Glomerular visceral epithelial cell (primary cell): ENCODE data around the gene SLC7A8.
"Not testable (repeated sequence)": the region's sequence is repeated elsewhere in the genome, so short reads cannot be mapped to it uniquely, and the experiment has no call there.

Source experiments
- DNase-seq: peaks from one replicate; pipeline ENCODE4 v3.0.0-alpha.2; 2016; ENCODE audit errors: extremely low spot score

Gene SLC7A8

GRCh38 chr14:23183479-23183878, at the start of gene SLC7A8:
SLC7A8 (minus strand) TSS chr14:23183660; CDS start chr14:23182914, 746 bp downstream.
- DNase-seq = no peak

- not testable (repeated sequence) for DNase-seq
Measured at GRCh38 chr14:23232241-23232808, 48.9 kb upstream of the SLC7A8 start.

DNA sequence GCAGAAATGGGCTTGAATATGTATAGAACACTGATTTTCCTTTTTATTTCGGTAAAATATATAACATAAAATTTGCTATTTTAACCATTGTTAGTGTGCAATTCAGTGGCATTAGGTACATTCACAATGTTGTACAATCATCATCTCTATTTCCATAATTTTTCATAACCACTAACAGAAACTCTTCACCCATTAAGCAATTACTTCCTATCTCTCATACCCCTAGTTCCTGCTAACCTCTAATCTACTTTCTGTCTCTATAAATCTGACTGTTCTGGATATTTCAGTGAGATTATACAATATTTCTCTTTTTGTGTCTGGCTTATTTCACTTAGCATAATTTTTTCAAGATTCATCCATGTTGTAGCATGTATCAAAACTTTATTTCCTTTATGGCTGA, 45.4 kb upstream of the SLC7A8 start:
- no peak for DNase-seq

GRCh38 chr14:23227566-23227965, 44.1 kb upstream of the SLC7A8 start:
- no peak for DNase-seq

DNA sequence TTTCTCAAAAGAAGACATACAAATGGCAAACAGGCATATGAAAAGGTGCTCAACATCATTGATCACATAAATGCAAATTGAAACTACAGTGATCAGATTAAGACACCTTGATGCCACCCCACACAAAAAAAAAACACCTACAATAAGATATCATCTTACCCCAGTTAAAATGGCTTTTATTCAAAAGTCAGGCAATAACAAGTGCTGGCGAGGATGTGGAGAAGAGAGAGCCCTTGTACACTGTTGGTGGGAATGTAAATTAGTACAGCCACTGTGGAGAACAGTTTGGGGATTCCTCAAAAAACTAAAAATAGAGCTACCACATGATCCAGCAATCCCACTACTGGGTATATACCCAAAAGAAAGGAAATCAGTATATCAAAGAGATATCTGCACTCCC, 41.5 kb upstream of the SLC7A8 start:
- DNase-seq = not testable (repeated sequence)

DNA sequence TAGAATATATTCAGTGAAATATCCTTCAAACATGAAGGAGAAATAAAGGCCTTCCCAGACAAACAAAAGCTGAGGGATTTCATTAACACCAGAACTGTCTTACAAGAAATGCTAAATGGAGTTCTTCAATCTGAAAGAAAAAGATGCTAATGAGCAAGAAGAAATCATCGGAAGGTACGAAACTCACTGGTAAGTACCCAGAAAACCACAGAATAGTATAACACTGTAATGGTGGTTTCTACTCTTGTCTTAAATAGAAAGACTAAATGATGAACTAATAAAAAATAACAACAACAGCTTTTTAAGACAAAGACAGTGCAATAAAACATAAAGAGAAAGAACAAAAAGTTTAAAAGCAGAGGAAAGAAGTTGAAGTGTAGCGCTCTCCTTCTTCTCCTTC, 35.6 kb upstream of the SLC7A8 start:
- no peak for DNase-seq

DNA sequence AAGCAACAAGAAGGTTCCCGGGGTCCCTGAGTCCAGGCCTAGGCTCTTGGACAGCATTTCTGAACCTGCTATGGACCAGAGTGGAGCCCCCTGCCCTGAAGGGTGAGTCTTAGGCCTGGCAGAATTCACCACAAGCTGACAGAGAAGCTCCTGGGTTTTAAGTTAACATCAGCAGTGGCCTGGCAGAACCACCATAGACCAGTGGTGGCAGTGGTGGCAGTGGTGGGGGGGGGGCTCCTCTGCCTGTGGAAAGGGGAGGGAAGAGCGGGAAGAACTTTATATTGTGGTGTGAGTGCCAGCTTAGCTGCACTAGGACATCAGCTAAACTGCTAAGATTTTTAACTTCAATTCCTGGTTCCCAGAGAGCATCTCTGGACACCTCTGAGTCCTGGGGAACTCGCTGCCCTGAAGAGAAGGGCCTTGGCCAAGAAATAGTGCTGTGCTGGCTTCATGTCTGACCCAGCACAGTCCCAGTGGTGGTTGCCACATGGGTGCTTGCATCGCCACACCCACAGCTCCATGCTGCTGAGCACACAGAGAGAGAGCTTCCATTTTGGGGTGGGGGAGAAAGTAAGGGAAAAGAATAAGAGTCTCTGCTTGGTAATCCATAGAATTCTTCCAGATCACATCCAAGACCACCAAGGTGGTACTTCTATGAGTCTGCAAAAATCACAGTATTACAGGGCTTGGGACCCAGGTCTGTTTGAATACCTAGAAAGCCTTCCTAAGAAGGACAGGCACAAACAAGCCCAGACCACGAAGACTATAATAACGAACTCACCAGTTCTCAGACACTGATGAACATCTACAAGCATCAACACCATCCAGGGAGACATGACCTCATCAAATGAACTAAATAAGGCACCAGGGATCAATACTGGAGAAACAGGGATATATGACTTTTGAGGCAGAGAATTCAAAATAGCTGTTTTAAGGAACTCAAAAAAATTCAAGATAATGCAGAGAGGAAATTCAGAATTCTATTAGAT, 33.9 kb upstream of the SLC7A8 start:
- no peak for DNase-seq

- DNase-seq = no peak
Measured at GRCh38 chr14:23215421-23215820, 32.0 kb upstream of the SLC7A8 start.

DNA sequence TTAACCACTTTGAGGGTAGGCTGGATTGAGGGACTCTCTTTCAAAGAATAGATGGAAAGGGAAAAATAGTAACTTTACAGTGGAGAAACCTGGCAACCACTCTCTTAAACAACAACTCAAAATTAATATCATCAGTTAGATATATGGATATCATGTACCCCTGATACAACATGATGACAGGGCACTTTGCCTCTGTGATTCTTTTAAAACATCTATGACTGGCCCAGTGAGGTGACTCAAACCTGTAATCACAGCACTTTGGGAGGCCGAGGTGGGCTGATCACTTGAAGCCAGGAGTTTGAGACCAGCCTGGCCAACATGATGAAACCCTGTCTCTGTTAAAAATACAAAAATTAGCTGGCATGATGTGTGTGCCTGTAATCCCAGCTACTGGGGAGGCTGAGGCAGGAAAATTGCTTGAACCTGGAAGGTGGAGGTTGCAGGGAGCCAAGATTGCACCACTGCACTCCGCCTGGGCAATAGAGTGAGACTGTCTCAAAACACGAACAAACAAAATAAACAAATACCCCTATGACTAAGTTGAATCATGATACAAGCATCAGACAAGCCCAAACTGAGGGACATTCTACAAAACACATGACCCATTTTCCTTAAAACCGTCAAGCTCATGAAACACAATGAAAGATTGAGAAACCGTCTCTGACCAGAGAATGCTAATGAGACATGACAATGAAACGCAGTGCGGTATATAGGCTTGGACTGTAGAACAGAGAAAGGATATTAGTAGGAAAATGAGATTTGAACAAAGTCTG, 26.4 kb upstream of the SLC7A8 start:
- no peak for DNase-seq

DNA sequence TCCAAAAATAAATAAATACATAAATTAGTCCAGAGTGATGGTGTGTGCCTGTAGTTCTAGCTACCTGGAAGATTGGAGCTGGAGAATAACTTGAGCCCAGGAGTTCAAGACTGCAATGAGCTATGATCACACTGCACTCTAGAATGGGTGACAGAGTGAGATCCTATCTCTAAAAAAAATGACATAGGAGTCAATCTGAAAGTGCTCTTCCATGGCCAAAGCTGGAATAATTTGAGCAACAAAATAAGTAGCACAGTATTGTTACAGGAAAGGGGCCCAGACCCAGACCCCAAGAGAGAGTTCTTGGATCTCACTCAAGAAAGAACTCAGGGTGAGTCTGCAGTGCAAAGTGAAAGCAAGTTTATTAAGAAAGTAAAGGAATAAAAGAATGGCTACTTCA, 24.9 kb upstream of the SLC7A8 start:
- DNase-seq = no peak

- DNase-seq = no peak
Measured at GRCh38 chr14:23207146-23207540, 23.7 kb upstream of the SLC7A8 start.

GRCh38 chr14:23206422-23207145, 23.1 kb upstream of the SLC7A8 start:
- no peak for DNase-seq

- no peak for DNase-seq
Measured at GRCh38 chr14:23202001-23202400, 18.5 kb upstream of the SLC7A8 start.

DNA sequence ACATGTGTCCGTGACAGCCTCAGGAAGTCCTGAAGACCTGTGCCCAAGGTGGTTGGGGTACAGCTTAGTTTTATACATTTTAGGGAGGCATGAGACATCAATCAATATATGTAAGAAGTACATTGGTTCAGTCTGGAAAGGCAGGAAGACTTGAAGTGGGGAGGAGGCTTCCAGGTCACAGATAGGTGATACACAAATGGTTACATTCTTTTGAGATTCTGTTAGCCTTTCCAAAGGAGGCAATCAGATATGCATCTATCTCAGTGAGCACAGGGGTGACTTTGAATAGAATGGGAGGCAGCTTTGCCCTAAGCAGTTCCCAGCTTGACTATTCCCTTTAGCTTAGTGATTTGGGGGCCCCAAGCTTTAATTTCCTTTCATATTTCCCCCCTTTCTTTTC, 15.7 kb upstream of the SLC7A8 start:
- not testable (repeated sequence) for DNase-seq

- DNase-seq = not testable (repeated sequence)
Measured at GRCh38 chr14:23196487-23196886, 13.0 kb upstream of the SLC7A8 start.

GRCh38 chr14:23195552-23196101, 12.2 kb upstream of the SLC7A8 start:
- DNase-seq = no peak

DNA sequence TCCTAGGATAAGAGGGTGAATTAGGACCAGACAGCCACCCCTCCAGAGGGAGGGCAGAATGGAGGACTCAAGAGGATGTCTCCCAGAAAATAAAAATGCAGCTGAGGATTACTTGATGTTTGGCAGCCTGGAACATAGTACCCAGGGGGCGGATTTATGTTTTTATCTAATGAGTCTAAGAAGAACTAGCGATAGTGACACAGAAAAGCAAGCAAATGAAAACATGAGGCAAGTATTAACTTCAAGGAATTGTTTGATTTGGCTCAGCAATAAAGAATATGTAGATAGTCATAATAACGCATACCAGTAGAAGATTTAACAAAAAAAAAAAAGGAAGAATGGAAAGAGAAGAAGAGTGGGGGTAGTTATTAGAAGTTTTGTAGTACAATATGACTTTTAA, 10.0 kb upstream of the SLC7A8 start:
- DNase-seq = no peak

- no peak for DNase-seq
Measured at GRCh38 chr14:23187925-23188324, 4.5 kb upstream of the SLC7A8 start.

DNA sequence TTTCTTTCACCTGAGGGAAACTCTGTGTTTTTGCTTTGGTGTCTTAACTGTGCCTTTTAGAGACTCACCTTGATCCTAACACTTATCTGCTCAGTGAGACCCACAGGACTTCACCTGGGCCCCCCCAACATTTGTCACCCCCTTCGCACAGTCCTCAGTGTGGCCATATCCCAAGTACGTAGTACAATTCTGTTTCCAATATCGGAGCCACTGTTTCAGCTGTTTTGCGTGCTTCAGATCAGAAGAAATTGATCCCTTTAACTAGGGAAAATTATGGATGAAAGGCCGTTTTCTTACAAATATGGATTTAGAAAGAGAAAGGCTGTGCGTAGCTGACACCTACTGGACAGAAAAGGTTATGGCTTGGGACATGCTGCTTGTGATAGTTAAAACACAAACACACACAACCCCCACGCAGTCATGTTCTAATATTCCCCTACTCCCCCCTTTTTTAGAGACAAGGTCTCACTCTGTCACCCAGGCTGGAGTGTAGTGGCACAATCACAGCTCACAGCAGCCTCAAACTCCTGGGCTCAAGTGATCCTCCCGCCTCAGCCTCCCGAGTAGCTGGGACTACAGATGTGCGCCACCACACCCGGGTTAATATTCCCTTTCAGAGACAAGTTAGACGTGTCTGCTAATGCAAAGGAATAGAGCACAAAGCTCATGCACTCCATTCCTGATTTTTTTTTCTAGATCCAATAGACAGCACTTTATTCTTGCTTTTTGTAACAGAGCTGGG, 3.6 kb upstream of the SLC7A8 start:
- DNase-seq = peak; percentile 59

- no peak for DNase-seq
Measured at GRCh38 chr14:23185063-23185462, 1.6 kb upstream of the SLC7A8 start.

DNA sequence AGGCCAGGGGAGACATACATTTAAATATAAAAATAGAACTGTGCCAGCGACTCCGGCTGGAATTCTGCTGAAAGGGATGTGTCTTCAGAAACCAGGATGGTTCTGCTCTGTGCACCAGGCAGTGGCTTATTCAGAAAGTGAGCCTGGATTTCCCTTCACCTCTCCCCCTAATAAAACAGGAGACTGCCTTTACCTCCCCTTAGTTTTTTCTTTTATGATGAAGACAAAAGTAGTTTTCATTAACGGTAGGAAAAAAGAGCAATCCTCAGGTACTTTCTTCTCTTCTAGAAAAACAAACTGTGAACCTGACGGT, 346 bp downstream of the SLC7A8 start:
- DNase-seq = no peak
